K562 (cell line): ENCODE measurements around the gene NIFK. TPM values are rescaled to one million over a fixed set of nuclear protein-coding genes. Genes with fewer than 3 reads are reported as not detected.

Experiments used
- CBX8 ChIP-seq: fragments of 200-600 bp; sonication (generic); IDR thresholded peaks from 2 replicates; pipeline ENCODE4 v1.6.1; 2012; ENCODE audit warnings: borderline replicate concordance, mixed run types, low read depth, mild to moderate bottlenecking, moderate library complexity, mixed read lengths, low read length, control low read depth, inconsistent platforms; ENCODE audit not compliant: poor library complexity, severe bottlenecking; ENCODE audit errors: extremely low read depth
- COPS2 ChIP-seq: fragments of 450-650 bp; conservative IDR thresholded peaks from 2 replicates; pipeline ENCODE4 v1.6.1; 2016; ENCODE audit warnings: mild to moderate bottlenecking, moderate library complexity
- ETS1 ChIP-seq: conservative IDR thresholded peaks from 2 replicates; pipeline ENCODE4 v1.6.1; 2011; ENCODE audit warnings: low read depth, mild to moderate bottlenecking, low read length; ENCODE audit not compliant: control insufficient read depth
- GABPA ChIP-seq: fragments of 200-800 bp; sonication (Bioruptor generic); conservative IDR thresholded peaks from 2 replicates; pipeline ENCODE4 v1.6.1; 2016; ENCODE audit warnings: low read depth, missing genetic modification characterization, missing compliant biosample characterization
- HBP1 ChIP-seq: fragments of 450-650 bp; formaldehyde crosslinking; IDR thresholded peaks from 2 replicates; pipeline ENCODE4 v1.4.0; 2022; ENCODE audit warnings: missing genetic modification characterization
- HDAC1 ChIP-seq, 2 experiments: fragments of 450-650 bp; IDR thresholded peaks; 2 replicates each; pipeline ENCODE4 v1.6.1; 2016 to 2017; ENCODE audit warnings: inconsistent platforms in 1 of 2, mild to moderate bottlenecking in 1 of 2, moderate library complexity in 1 of 2
- PBX2 ChIP-seq, 2 experiments: IDR thresholded peaks in 1 of 2; conservative IDR thresholded peaks in 1 of 2; 2 replicates each; pipeline ENCODE4 v1.6.1; 2016; ENCODE audit warnings: low read depth in 2 of 2, mild to moderate bottlenecking in 1 of 2, missing compliant biosample characterization in 1 of 2, missing genetic modification characterization in 1 of 2, moderate library complexity in 1 of 2
- REST ChIP-seq, 2 experiments: fragments of 450-650 bp; formaldehyde crosslinking in 1 of 2; IDR thresholded peaks; 2 replicates each; pipeline versions ENCODE4 v1.4.0 to v1.6.1; 2014 to 2020; ENCODE audit warnings: mild to moderate bottlenecking in 2 of 2, borderline replicate concordance in 1 of 2, low read depth in 1 of 2
- SIN3B ChIP-seq: fragments of 450-650 bp; IDR thresholded peaks from 2 replicates; pipeline ENCODE4 v1.6.1; 2017; ENCODE audit warnings: low read depth, mild to moderate bottlenecking, moderate library complexity
- ZFP30 ChIP-seq: fragments of 250-450 bp; sonication (Bioruptor Pico); IDR thresholded peaks from 2 replicates; pipeline ENCODE4 v1.8.0; 2022; ENCODE audit warnings: moderate library complexity, mild to moderate bottlenecking, inconsistent platforms, borderline replicate concordance
- polyA plus RNA-seq, 8 experiments: library from polyadenylated mRNA; depleted of rRNA in 4 of 8; stranded (reverse) in 5 of 8; unstranded in 3 of 8; fragments of >200 nt; fragmentation: Nextera tagmentation in 2 of 8; fragmentation: Illumina TruSeq in 1 of 8; extraction: Ambion mirVana in 2 of 8; extraction: Trizol in 1 of 8; gene quantifications; 2 replicates each; pipeline versions ENCODE4 v1.2.1 to v1.2.3, GENCODE V29; 2011 to 2014; ENCODE audit warnings: inconsistent platforms in 1 of 8, missing spikeins in 1 of 8
- total RNA-seq, 7 experiments: library from RNA; depleted of rRNA in 6 of 7; stranded (reverse); fragments of >200 nt in 6 of 7; fragmentation: Illumina TruSeq in 2 of 7; extraction: Trizol in 2 of 7; gene quantifications; 2 replicates each; pipeline versions ENCODE4 v1.2.1 to v1.2.3, GENCODE V29; 2011 to 2021; ENCODE audit warnings: low replicate concordance in 1 of 7

The NIFK gene
- total and polyA plus RNA-seq, 9 of the 15 experiments (the other 6 are each of a cell fraction or from before 2014, with no cell fraction given): 60.2 to 426 (median 183) TPM

GRCh38 chr2:121736462-121737336, at the start of gene NIFK (continued):
- 0 out of 2 replicates have a peak, but pooled peaks have one; percentile 26 for TF ChIP-seq ETS1
- TF ChIP-seq REST (IDR thresholded peaks at IDR 0.05; ENCODE audit: borderline replicate concordance): no peak
- TF ChIP-seq REST (CRISPR knock-in tag; IDR thresholded peaks at IDR 0.05; ENCODE audit: low read depth): peak; percentile 66; the same call in 1 of the 2 replicates
- no peak for TF ChIP-seq CBX8
- peak; percentile 96 for TF ChIP-seq GABPA
- peak in 1 of 2 experiments; percentile 96; a peak in 2 of 4 replicates for TF ChIP-seq HDAC1 (IDR thresholded peaks at IDR 0.05)
- no peak for TF ChIP-seq PBX2 (CRISPR knock-in tag; IDR thresholded peaks at IDR 0.05; ENCODE audit: low read depth)
- TF ChIP-seq PBX2 (tag; conservative IDR thresholded peaks at IDR 0.05; ENCODE audit: low read depth): no peak
- TF ChIP-seq COPS2: no peak
- TF ChIP-seq HBP1 (CRISPR knock-in tag): no peak
- no peak for TF ChIP-seq ZFP30 (CRISPR knock-in tag)
- no peak for TF ChIP-seq SIN3B
